SK-N-SH treated with all-trans-retinoic acid at 6 μM for 48 hours (cell line): ENCODE results near the gene SERINC3.

Experiments
- ARNTL ChIP-seq: fragments of 450-650 bp; formaldehyde crosslinking; IDR thresholded peaks from 2 replicates; pipeline ENCODE4 v1.5.0; 2020; ENCODE audit warnings: low read depth, mild to moderate bottlenecking, moderate library complexity, borderline replicate concordance
- BACH2 ChIP-seq: fragments of 250-450 bp; sonication (Bioruptor Pico); IDR thresholded peaks from 2 replicates; pipeline ENCODE4 v1.9.0; 2021; ENCODE audit warnings: mild to moderate bottlenecking, borderline replicate concordance
- CREB5 ChIP-seq: fragments of 250-450 bp; sonication (Bioruptor Pico); IDR thresholded peaks from 2 replicates; pipeline ENCODE4 v1.5.1; 2020; ENCODE audit warnings: low read depth, mild to moderate bottlenecking, moderate library complexity
- CSDC2 ChIP-seq: fragments of 250-450 bp; sonication (Bioruptor Pico); IDR thresholded peaks from 2 replicates; pipeline ENCODE4 v1.5.0; 2020; ENCODE audit warnings: mild to moderate bottlenecking, moderate library complexity
- PATZ1 ChIP-seq: fragments of 250-450 bp; sonication (Bioruptor Pico); IDR thresholded peaks from 2 replicates; pipeline ENCODE4 v1.8.0; 2020; ENCODE audit warnings: mild to moderate bottlenecking, moderate library complexity, borderline replicate concordance
- PPARA ChIP-seq: fragments of 250-450 bp; sonication (Bioruptor Pico); IDR thresholded peaks from 2 replicates; pipeline ENCODE4 v1.5.0; 2020; ENCODE audit warnings: mild to moderate bottlenecking, borderline replicate concordance
- RARB ChIP-seq: fragments of 250-450 bp; sonication (Bioruptor Pico); IDR thresholded peaks from 2 replicates; pipeline ENCODE4 v1.8.0; 2021; ENCODE audit warnings: mild to moderate bottlenecking, moderate library complexity
- TCF4 ChIP-seq: fragments of 250-450 bp; sonication (Bioruptor Pico); IDR thresholded peaks from 2 replicates; pipeline ENCODE4 v1.8.0; 2021; ENCODE audit warnings: mild to moderate bottlenecking, moderate library complexity, borderline replicate concordance
- TSHZ2 ChIP-seq: fragments of 250-450 bp; sonication (Bioruptor Pico); IDR thresholded peaks from 2 replicates; pipeline ENCODE4 v1.5.0; 2020; ENCODE audit warnings: mild to moderate bottlenecking, moderate library complexity
- ZFP3 ChIP-seq: fragments of 250-450 bp; sonication (Bioruptor Pico); IDR thresholded peaks from 2 replicates; pipeline ENCODE4 v1.5.0; 2020; ENCODE audit warnings: mild to moderate bottlenecking, moderate library complexity
- ZNF70 ChIP-seq: fragments of 450-650 bp; formaldehyde crosslinking; IDR thresholded peaks from 2 replicates; pipeline ENCODE4 v1.5.0; 2020; ENCODE audit warnings: mild to moderate bottlenecking, moderate library complexity

DNA sequence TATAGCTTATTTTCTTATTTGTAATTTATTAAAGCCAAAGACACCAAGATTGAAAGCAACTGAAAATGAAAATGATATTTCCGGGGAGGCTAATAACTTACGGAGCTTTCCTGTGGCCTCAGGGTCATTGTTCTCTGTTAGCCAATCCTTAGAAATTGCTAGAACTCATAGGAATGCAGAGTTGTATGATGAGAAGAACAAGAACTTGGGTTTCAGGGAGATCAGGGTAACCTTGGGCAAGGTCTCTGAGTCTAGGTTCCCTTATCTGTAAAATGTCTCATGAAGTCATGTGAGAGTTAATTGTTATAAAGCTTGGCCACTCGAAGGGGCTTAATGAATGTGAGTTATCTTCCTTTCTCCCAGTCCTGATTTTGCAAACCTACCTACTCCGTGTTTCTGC is 20.1 kb upstream of the SERINC3 start:
- TF ChIP-seq CREB5 (CRISPR knock-in tag) (no peak), PATZ1 (CRISPR knock-in tag) (no peak), ARNTL (CRISPR knock-in tag) (no peak), ZFP3 (CRISPR knock-in tag) (no peak), PPARA (CRISPR knock-in tag) (no peak), TCF4 (CRISPR knock-in tag) (no peak), RARB (no peak), BACH2 (CRISPR knock-in tag) (no peak), ZNF70 (no peak), CSDC2 (CRISPR knock-in tag) (no peak), TSHZ2 (CRISPR knock-in tag) (no peak)
